ENCODE measurements around the gene ARRDC3. TPM values are rescaled to one million over a fixed set of nuclear protein-coding genes. Genes with fewer than 3 reads are reported as not detected.

ARRDC3 gene
- total RNA-seq, 4 donors from 2014 or later = 37.0 to 58.2 (median 43.1) TPM

DNA sequence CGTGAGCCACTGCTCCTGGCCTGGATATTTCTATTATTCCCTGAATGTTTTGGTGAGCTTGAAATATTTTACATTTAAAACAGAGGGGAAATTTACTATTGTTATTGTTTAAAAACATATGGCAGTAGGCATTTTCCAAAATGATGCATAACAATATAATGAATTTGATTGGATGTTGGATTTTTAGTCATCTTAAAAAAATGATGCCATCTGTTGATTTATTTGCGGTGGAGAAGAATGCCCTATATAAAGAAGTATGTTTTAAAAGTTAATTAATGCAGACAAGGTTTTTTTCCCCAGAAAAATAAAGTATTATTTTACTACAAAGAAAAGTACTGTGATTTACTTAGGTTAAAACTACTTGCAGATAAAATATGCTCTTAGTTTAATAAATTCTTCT is 33.4 kb upstream of the ARRDC3 start:
- Histone ChIP-seq H3K27me3 (no peaks in the 10 kb centered on the region), H3K27ac (replicated peaks in 1 of 4) (no peak overlapping the region), H3K4me1 (no peaks in the 10 kb centered on the region), H3K9me3 (no peaks in the 10 kb centered on the region), H3K4me3 (no peak overlapping the region), H3K36me3 (no peaks in the 10 kb centered on the region)
- DNase-seq (ENCODE audit: extremely low spot score) = no peak
- TF ChIP-seq POLR2A (IDR thresholded peaks at IDR 0.05; ENCODE audit: low read depth) (no peak), EP300 (IDR thresholded peaks at IDR 0.05) (no peak), POLR2AphosphoS5 (IDR thresholded peaks at IDR 0.05) (no peak)
- TF ChIP-seq, protein P1, sequence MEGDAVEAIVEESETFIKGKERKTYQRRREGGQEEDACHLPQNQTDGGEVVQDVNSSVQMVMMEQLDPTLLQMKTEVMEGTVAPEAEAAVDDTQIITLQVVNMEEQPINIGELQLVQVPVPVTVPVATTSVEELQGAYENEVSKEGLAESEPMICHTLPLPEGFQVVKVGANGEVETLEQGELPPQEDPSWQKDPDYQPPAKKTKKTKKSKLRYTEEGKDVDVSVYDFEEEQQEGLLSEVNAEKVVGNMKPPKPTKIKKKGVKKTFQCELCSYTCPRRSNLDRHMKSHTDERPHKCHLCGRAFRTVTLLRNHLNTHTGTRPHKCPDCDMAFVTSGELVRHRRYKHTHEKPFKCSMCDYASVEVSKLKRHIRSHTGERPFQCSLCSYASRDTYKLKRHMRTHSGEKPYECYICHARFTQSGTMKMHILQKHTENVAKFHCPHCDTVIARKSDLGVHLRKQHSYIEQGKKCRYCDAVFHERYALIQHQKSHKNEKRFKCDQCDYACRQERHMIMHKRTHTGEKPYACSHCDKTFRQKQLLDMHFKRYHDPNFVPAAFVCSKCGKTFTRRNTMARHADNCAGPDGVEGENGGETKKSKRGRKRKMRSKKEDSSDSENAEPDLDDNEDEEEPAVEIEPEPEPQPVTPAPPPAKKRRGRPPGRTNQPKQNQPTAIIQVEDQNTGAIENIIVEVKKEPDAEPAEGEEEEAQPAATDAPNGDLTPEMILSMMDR (IDR thresholded peaks at IDR 0.05) = no peak
- intact Hi-C loops (cut with DNase I) = no loop called here
- 92% methylated on average over 2 of the region's 2 CpGs for WGBS

DNA sequence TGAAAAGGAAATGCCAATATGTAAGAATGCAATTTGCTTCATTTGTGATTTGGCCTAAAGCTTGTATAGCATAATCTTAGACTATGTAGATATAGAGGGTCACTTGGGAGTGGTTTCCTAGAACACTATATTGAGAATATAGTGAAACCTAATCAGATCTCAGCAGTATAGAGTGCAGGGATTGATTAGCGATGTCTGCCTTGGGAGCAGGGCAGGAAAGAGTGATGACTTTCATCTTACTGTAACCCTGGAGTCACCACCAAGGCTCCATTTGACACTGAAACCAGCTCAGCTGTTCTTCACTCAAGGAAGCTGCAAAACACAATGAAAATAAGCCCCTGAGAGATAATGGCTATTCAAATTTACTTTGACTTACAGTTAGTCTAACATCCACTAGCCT is 26.2 kb upstream of the ARRDC3 start:
- Histone ChIP-seq H3K27ac (replicated peaks in 1 of 4) (no peak overlapping the region), H3K4me1 (no peaks in the 10 kb centered on the region), H3K4me3 (no peak overlapping the region), H3K27me3 (no peaks in the 10 kb centered on the region), H3K36me3 (no peaks in the 10 kb centered on the region), H3K9me3 (no peaks in the 10 kb centered on the region)
- 100% methylated on average over 1 of the region's 1 CpG for WGBS
- TF ChIP-seq, protein P1 (IDR thresholded peaks at IDR 0.05) = no peak
- no peak for TF ChIP-seq EP300 (IDR thresholded peaks at IDR 0.05)
- DNase-seq (ENCODE audit: extremely low spot score) = no peak
- intact Hi-C loops (cut with DNase I) = no loop called here

DNA sequence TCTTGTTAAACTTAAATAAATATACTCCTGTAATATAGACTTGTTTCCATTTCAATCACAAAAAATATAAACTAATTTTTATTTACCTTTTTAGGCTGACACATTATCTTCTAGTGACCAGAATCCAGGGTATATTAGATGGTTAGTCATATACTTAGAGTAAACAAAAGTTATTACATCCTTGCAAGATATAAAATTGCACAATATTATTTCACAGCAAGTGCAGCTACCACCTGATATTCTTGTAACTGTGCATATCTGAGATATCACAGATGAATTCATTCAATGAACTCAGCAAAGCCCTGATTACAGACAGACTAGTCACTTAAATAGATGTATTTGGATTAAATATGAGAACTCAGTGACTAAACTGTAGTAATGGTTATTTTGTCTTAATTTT is 25.6 kb upstream of the ARRDC3 start:
- Histone ChIP-seq H3K4me3 (no peak overlapping the region), H3K9me3 (no peaks in the 10 kb centered on the region), H3K4me1 (peaks cover 0 to 3% (median under 1%) of the 10 kb centered on the region in 4 donors), H3K27me3 (no peaks in the 10 kb centered on the region), H3K27ac (replicated peaks in 1 of 4) (no peak overlapping the region), H3K36me3 (no peaks in the 10 kb centered on the region)
- intact Hi-C loops (cut with DNase I) = no loop called here
- DNase-seq (ENCODE audit: extremely low spot score) = no peak
- TF ChIP-seq, protein P1 (IDR thresholded peaks at IDR 0.05) = no peak
- TF ChIP-seq EP300 (IDR thresholded peaks at IDR 0.05) (no peak), POLR2A (IDR thresholded peaks at IDR 0.05; ENCODE audit: low read depth) (no peak), POLR2AphosphoS5 (IDR thresholded peaks at IDR 0.05) (no peak)

DNA sequence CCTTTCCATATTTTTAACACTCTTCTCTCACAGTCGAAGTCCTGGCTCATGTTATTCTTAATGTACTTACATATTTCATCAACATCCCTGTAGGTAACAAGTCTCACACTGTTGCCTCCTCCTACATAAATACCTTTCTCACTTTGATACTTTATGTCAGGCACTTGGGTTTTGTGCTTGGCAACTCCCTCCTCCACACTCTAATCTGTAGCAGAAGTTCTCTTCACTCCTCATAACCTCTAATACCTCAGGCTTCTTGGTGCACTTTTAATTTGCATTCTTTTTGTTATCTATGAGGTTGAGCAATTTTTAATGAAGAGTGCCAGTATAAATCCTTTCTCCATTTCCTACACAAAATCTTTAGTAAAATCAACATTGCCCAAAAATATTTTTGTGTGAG is 24.1 kb upstream of the ARRDC3 start:
- intact Hi-C loops (cut with DNase I) = no loop called here
- Histone ChIP-seq H3K27me3 (no peaks in the 10 kb centered on the region), H3K9me3 (no peaks in the 10 kb centered on the region), H3K27ac (replicated peaks in 1 of 4) (no peak overlapping the region), H3K4me1 (peaks cover 0 to 6% (median 5%) of the 10 kb centered on the region in 4 donors), H3K4me3 (no peak overlapping the region), H3K36me3 (no peaks in the 10 kb centered on the region)
- WGBS = 82% methylated on average over 1 of the region's 1 CpG
- DNase-seq (ENCODE audit: extremely low spot score) = no peak
- TF ChIP-seq, protein P1 (IDR thresholded peaks at IDR 0.05) = no peak

DNA sequence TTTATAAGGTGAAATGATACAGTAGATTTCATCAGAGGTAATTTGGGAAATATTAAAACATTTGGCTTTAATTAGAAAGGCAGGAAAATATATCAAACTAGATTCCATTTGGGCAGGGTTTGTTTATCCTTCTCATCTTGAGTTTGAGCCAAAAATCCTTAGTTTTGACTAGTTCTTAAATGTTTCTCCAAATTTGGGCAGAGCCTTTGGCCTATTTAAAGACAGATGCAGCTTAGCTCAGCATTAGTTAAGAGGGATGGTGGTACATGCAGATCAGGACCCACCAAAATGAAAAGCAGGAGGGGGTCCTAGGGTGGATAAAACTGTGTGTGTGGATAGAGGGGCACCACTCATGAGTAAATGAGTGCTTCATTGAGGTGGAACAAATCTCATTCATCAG is 20.3 kb upstream of the ARRDC3 start:
- DNase-seq (ENCODE audit: extremely low spot score) = no peak
- Histone ChIP-seq H3K27me3 (no peaks in the 10 kb centered on the region), H3K27ac (replicated peaks in 1 of 4) (no peak overlapping the region), H3K4me3 (no peak overlapping the region), H3K4me1 (peaks cover 0 to 6% (median 5%) of the 10 kb centered on the region in 4 donors), H3K9me3 (no peaks in the 10 kb centered on the region), H3K36me3 (no peaks in the 10 kb centered on the region)
- intact Hi-C loops (cut with DNase I) = no loop called here
- TF ChIP-seq POLR2AphosphoS5 (IDR thresholded peaks at IDR 0.05) (no peak), POLR2A (IDR thresholded peaks at IDR 0.05; ENCODE audit: low read depth) (no peak), EP300 (IDR thresholded peaks at IDR 0.05) (no peak)
- TF ChIP-seq, protein P1 (IDR thresholded peaks at IDR 0.05) = no peak
